GM21529 (cell line): ENCODE results near the gene TMEM94.
A peak's percentile ranks its signal among the peaks of the same experiment; 100 is the strongest.
"Not testable (repeated sequence)": the region's sequence is repeated elsewhere in the genome, so short reads cannot be mapped to it uniquely, and the experiment has no call there.

Experiments
- ATAC-seq: cut with Tn5 transposase; IDR thresholded peaks from one replicate; pipeline ENCODE4 v1.9.1; 2021; ENCODE audit not compliant: unreplicated experiment

Gene TMEM94

DNA sequence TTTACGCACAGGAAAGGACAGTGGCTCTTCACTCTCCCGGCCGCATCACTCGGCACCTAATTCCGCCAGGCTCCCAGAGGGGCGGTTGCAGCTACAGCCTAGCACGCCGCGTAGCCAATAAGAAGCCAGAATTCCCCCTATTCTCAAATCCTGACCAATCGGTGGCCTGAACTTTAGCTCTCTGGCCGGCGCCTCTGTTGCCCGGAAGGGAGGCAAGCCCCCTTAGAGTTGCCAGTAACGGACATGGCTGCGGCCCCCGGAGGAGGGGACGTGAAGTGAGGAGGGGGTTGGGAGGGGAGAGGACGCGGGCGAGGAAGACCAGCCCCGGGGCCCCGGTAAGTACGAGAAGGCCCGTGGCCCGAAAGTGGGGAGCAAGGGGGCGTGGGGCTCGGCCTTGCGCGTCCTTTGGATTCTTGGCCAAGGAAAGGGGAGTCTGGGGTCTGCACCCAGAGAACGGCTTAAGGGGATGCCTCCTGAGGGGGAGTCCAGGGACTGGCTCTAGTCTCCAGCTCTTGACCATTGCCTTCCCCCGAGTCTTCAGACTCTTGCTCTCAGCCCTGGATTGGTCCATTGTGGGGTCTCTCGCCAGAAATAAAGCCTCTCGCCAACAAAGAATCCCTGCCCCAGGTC lies at the start of gene TMEM94:
Gene TMEM94, plus strand, starts transcription at position 219 of the 630 bp plus-strand sequence. CDS start 15,271 bp downstream, outside the sequence.
- ATAC-seq, result peak; percentile 95

GRCh38 chr17:75407655-75408352 lies 48.6 kb upstream of the TMEM94 start:
- no peak for ATAC-seq

GRCh38 chr17:75410141-75410540 lies 46.3 kb upstream of the TMEM94 start:
- ATAC-seq, result no peak

GRCh38 chr17:75411328-75412067 lies 44.9 kb upstream of the TMEM94 start:
- no peak for ATAC-seq

- peak; percentile 76 for ATAC-seq
Measured at GRCh38 chr17:75412455-75413317, 43.7 kb upstream of the TMEM94 start.

GRCh38 chr17:75414488-75414887 lies 41.9 kb upstream of the TMEM94 start:
- ATAC-seq, result no peak

GRCh38 chr17:75416006-75416405 lies 40.4 kb upstream of the TMEM94 start:
- no peak for ATAC-seq

GRCh38 chr17:75417054-75417580 lies 39.3 kb upstream of the TMEM94 start:
- ATAC-seq, result no peak

- no peak for ATAC-seq
Measured at GRCh38 chr17:75418531-75418930, 37.9 kb upstream of the TMEM94 start.

- no peak for ATAC-seq
Measured at GRCh38 chr17:75428543-75429469, 27.6 kb upstream of the TMEM94 start.

- no peak for ATAC-seq
Measured at GRCh38 chr17:75430159-75430974, 26.1 kb upstream of the TMEM94 start.

DNA sequence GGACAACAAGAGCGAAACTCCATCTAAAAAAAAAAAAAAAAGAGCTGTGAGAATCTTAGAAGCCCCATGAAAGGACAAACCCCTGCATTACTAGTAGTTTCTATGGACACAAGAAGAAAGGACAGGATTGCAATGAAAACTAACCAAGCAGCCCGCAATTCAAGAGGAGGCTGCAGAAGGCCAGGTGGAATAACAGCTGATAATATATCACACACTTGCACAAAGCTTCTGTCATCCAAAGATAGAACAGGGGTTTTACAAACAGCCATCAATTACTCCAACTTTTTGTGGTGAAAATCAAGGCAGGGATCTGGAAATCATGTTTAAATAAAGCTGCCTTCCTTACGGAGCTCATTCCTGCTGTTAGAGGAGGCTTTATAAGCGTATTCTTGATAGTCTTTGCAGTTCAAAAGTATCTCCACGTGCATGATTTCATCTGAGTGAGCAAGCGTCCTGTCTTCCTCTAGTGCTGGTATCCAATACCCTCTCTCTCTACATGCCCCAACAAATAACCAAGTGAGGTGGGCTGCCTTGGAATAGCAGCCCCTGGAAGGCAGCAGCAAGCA lies 23.1 kb upstream of the TMEM94 start:
- ATAC-seq, result no peak

DNA sequence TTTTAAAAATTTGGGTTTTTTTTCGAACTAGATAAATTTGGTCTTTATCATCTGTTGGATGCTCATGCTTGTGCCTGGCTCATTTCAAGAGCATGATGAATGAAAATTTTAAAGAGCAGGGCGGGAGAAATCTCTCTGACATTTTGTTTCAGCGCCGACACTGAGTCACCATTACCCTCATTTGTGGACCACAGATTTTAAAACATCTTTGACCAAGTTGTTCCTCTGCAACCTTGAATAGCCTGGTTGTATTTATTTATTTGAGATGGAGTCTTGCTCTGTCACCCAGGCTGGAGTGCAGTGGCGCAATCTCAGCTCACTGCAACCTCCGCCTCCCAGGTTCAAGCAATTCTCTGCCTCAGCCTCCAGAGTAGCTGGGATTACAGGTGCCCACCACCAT lies 22.0 kb upstream of the TMEM94 start:
- not testable (repeated sequence) for ATAC-seq

GRCh38 chr17:75437404-75437803 lies 19.0 kb upstream of the TMEM94 start:
- ATAC-seq, result not testable (repeated sequence)

DNA sequence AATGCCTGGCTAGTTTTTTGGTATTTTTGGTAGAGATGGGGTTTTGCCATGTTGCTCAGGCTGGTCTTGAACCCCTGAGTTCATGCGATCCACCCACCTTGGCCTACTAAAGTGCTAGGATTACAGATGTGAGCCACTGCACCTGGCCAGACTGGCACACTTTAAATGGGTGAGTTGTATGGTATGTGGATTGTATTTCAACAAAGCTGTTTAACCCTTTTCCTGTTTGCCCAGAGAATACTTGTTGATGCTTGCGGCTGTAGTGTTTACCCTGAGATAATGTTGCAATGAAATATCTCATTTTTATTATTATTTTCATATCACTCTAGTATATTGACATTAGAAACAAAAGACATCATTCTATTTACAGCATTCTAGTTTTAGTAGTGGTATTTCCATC lies 17.1 kb upstream of the TMEM94 start:
- ATAC-seq, result no peak

GRCh38 chr17:75440738-75441448 lies 15.5 kb upstream of the TMEM94 start:
- ATAC-seq, result no peak

DNA sequence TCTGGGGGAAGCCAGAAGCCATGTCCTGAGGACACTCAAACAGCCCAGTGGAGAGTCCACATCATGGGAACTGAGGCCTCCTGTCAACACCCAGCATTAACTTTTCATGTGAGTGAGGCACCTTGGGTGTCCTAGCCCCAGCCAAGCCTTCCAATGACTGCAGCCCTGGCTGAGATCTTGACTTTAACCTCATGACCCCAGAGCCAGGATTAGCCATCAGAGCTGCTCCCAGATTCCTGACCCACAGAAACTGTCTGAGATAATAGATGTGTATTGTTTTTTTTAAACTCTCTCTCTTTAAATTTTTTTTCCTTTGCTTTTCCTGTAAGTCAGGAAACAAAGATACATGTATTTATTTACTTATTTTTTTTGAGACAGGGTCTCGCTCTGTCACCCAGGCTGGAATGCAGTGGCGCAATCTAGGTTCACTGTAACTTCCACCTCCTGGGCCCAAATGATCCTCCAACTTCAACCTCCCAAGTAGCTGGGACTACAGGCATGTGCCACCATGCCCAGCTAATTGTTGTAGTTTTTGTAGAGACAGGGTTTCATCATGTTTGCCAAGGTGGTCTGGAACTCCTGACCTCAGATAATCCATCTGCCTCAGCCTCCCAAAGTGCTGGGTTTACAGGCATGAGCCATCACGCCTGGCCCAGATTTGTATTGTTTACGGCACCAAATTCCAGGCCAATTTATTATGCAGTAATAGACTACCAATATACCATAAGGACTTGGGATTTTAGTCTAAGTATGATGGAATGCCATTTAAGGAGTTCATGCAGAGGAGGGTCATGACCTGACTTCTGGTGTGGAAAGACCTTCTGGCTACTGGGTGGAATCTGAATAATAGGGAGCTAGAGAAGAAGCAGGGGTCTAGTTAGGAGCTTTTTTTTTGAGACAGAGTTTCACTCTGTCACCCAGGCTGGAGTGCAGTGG lies 14.0 kb upstream of the TMEM94 start:
- ATAC-seq, result no peak
